ENCODE results near the gene HIVEP2. TPM values are rescaled to one million over a fixed set of nuclear protein-coding genes. Genes with fewer than 3 reads are reported as not detected.

The HIVEP2 gene
- total and polyA plus RNA-seq, 2 donors (not counting 1 experiment from before 2014, with no cell fraction given) = 5.8 to 31.9 TPM

GRCh38 chr6:142746524-142746923 lies 198.5 kb downstream of the HIVEP2 start:
- Histone ChIP-seq H3K4me3 (ENCODE audit: control extremely low read depth in 1 of 5, extremely low read depth in 1 of 5, insufficient read depth in 1 of 5, low read depth in 2 of 5, low read length in 4 of 5) (no peak overlapping the region), H3K27ac (ENCODE audit: low read length in 2 of 2) (no peak overlapping the region), H3K9me3 (ENCODE audit: control extremely low read depth in 1 of 3, control insufficient read depth in 2 of 3, insufficient read depth in 1 of 3, low read length in 2 of 3) (no peaks in the 10 kb centered on the region), H3K79me2 (ENCODE audit: control insufficient read depth, insufficient read depth, low read length) (no peaks in the 10 kb centered on the region), H3K27me3 (replicated peaks in 1 of 4; ENCODE audit: control extremely low read depth in 1 of 4, control insufficient read depth in 3 of 4, insufficient read depth in 4 of 4, low read length in 3 of 4) (no peaks in the 10 kb centered on the region), H3K4me2 (replicated peaks; ENCODE audit: low read depth, low read length, poor library complexity, severe bottlenecking) (no peak overlapping the region), H2AFZ (ENCODE audit: insufficient read depth, low read depth, low read length, poor library complexity, severe bottlenecking) (no peak overlapping the region), H4K20me1 (ENCODE audit: control insufficient read depth, insufficient read depth, low read length, poor library complexity, severe bottlenecking) (no peaks in the 10 kb centered on the region), H3K9ac (ENCODE audit: low read length) (no peak overlapping the region), H3K36me3 (replicated peaks in 1 of 2; ENCODE audit: control extremely low read depth in 1 of 2, control insufficient read depth in 1 of 2, extremely low read depth in 1 of 2, insufficient read depth in 2 of 2, low read length in 1 of 2) (no peaks in the 10 kb centered on the region), H3K4me1 (ENCODE audit: control insufficient read depth in 2 of 2, insufficient read depth in 2 of 2, low read length in 2 of 2) (peaks cover 0 to 5% of the 10 kb centered on the region in 2 donors)
- DNase-seq (peak; percentile 70), ATAC-seq (ENCODE audit: low read depth) (peak; percentile 56)
- intact Hi-C loops (cut with micrococcal nuclease) = loop anchor here (1.0 to 5.0 kb wide), 4 partner anchors 141 to 281 kb away; no protein-coding TSS in a partner anchor
- Mint-ChIP-seq H3K27ac (no peak overlapping the region), H3K27me3 (no peaks in the 10 kb centered on the region), H3K4me1 (peaks cover 17% of the 10 kb centered on the region), H3K4me3 (no peak overlapping the region), H3K9me3 (ENCODE audit: insufficient read depth) (no peaks in the 10 kb centered on the region)
- no peak for TF ChIP-seq EZH2 (IDR thresholded peaks at IDR 0.05; ENCODE audit: borderline replicate concordance, insufficient read depth, low read depth, low read length, poor library complexity, severe bottlenecking)
- TF ChIP-seq, protein P1, sequence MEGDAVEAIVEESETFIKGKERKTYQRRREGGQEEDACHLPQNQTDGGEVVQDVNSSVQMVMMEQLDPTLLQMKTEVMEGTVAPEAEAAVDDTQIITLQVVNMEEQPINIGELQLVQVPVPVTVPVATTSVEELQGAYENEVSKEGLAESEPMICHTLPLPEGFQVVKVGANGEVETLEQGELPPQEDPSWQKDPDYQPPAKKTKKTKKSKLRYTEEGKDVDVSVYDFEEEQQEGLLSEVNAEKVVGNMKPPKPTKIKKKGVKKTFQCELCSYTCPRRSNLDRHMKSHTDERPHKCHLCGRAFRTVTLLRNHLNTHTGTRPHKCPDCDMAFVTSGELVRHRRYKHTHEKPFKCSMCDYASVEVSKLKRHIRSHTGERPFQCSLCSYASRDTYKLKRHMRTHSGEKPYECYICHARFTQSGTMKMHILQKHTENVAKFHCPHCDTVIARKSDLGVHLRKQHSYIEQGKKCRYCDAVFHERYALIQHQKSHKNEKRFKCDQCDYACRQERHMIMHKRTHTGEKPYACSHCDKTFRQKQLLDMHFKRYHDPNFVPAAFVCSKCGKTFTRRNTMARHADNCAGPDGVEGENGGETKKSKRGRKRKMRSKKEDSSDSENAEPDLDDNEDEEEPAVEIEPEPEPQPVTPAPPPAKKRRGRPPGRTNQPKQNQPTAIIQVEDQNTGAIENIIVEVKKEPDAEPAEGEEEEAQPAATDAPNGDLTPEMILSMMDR (IDR thresholded peaks at IDR 0.05) = peak; percentile 69
- WGBS (ENCODE audit: insufficient coverage) = 78% methylated on average over 1 of the region's 2 CpGs
- POLR2A ChIA-PET = interaction anchor here (0.9 to 1.1 kb wide), 2 partner anchors 111 to 138 kb away, joined by 3 to 5 read pairs; no protein-coding TSS in a partner anchor
- CTCF ChIA-PET = interaction anchor here (0.9 to 2.9 kb wide), 21 partner anchors 9 to 591 kb away, joined by 3 to 15 read pairs (median 4); no protein-coding TSS in a partner anchor

DNA sequence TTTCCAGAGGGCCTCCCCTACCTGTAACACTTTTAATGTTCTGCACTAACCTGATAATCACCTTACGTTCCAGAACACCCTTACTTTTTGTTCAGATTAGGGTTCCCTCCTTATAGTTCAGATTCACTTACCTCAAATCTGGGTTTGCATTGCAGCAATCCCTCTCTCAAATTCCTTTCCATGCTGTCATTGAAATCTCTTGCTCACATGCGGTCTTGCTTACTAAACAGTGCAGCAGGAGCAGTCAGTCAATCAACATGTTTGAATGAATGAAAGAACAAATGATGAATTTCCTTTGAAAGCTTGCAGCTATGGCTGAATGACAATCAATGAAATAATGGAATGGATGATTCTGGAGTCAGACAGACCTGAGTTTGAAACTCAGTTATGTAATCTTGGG lies 200.1 kb downstream of the HIVEP2 start:
- no peaks in the 10 kb centered on the region for H3K27me3 Mint-ChIP-seq
- H3K4me3 Mint-ChIP-seq = no peak overlapping the region
- H3K36me3 ChIP-seq (replicated peaks in 1 of 2; ENCODE audit: control extremely low read depth in 1 of 2, control insufficient read depth in 1 of 2, extremely low read depth in 1 of 2, insufficient read depth in 2 of 2, low read length in 1 of 2) = no peaks in the 10 kb centered on the region
- H3K4me1 ChIP-seq (ENCODE audit: control insufficient read depth in 2 of 2, insufficient read depth in 2 of 2, low read length in 2 of 2) = peaks cover 0 to 5% of the 10 kb centered on the region in 2 donors
- ChIA-PET POLR2A (no interaction called here), CTCF (interaction anchor here (1.0 kb wide), 1 partner anchor 52 kb away, joined by 3 read pairs; no protein-coding TSS in a partner anchor)
- TF ChIP-seq, protein P1 (IDR thresholded peaks at IDR 0.05) = no peak
- no peak for TF ChIP-seq EZH2 (IDR thresholded peaks at IDR 0.05; ENCODE audit: borderline replicate concordance, insufficient read depth, low read depth, low read length, poor library complexity, severe bottlenecking)
- H3K9ac ChIP-seq (ENCODE audit: low read length) = no peak overlapping the region
- no peak overlapping the region for H3K4me3 ChIP-seq (ENCODE audit: control extremely low read depth in 1 of 5, extremely low read depth in 1 of 5, insufficient read depth in 1 of 5, low read depth in 2 of 5, low read length in 4 of 5)
- H3K4me1 Mint-ChIP-seq = peaks cover 17% of the 10 kb centered on the region
- intact Hi-C loops (cut with micrococcal nuclease) = loop anchor here (5.0 kb wide), 2 partner anchors 162 to 197 kb away; no protein-coding TSS in a partner anchor
- DNase-seq (no peak), ATAC-seq (ENCODE audit: low read depth) (no peak)
- no peaks in the 10 kb centered on the region for H4K20me1 ChIP-seq (ENCODE audit: control insufficient read depth, insufficient read depth, low read length, poor library complexity, severe bottlenecking)
- H3K9me3 Mint-ChIP-seq (ENCODE audit: insufficient read depth) = no peaks in the 10 kb centered on the region
- H3K9me3 ChIP-seq (ENCODE audit: control extremely low read depth in 1 of 3, control insufficient read depth in 2 of 3, insufficient read depth in 1 of 3, low read length in 2 of 3) = no peaks in the 10 kb centered on the region
- no peak overlapping the region for H3K27ac Mint-ChIP-seq
- 100% methylated on average over 2 of the region's 2 CpGs for WGBS (ENCODE audit: insufficient coverage)
- no peak overlapping the region for H3K27ac ChIP-seq (ENCODE audit: low read length in 2 of 2)
- H3K27me3 ChIP-seq (replicated peaks in 1 of 4; ENCODE audit: control extremely low read depth in 1 of 4, control insufficient read depth in 3 of 4, insufficient read depth in 4 of 4, low read length in 3 of 4) = no peaks in the 10 kb centered on the region
- H3K4me2 ChIP-seq (replicated peaks; ENCODE audit: low read depth, low read length, poor library complexity, severe bottlenecking) = no peak overlapping the region
- H2AFZ ChIP-seq (ENCODE audit: insufficient read depth, low read depth, low read length, poor library complexity, severe bottlenecking) = no peak overlapping the region
- H3K79me2 ChIP-seq (ENCODE audit: control insufficient read depth, insufficient read depth, low read length) = no peaks in the 10 kb centered on the region
